Gastrocnemius medialis (tissue), 4 donors: ENCODE measurements around the gene DNAJC17. TPM values are rescaled to one million over a fixed set of nuclear protein-coding genes. Genes with fewer than 3 reads are reported as not detected.

Experiments
- ATAC-seq, 2 donors: fragments of 150-250 bp; one replicate each; pipeline ENCODE4 v1.9.1; 2016
- DNase-seq, 2 donors: peaks; one replicate each; pipeline ENCODE4 v3.0.0-alpha.2; 2019
- H3K27ac ChIP-seq, 4 donors: fragments of 200-600 bp; sonication (generic); 1 replicate in 1 of 4; 2 replicates in 3 of 4; pipeline ENCODE4 v1.5.1; 2016 to 2018; ENCODE audit warnings: mild to moderate bottlenecking in 2 of 4, moderate library complexity in 1 of 4
- H3K27me3 ChIP-seq, 3 donors: fragments of 200-600 bp; sonication (generic) in 2 of 3; 1 replicate in 1 of 3; 2 replicates in 2 of 3; pipeline versions ENCODE4 v1.5.1 to v1.6.0; 2016 to 2019; ENCODE audit warnings: mild to moderate bottlenecking in 1 of 3, moderate library complexity in 1 of 3
- H3K36me3 ChIP-seq, 2 donors: fragments of 200-600 bp; sonication (generic) in 1 of 2; one replicate each; pipeline ENCODE4 v1.5.1; 2017 to 2018
- H3K4me1 ChIP-seq, 2 donors: fragments of 200-600 bp; sonication (generic) in 1 of 2; one replicate each; pipeline ENCODE4 v1.5.1; 2016 to 2017; ENCODE audit warnings: mild to moderate bottlenecking in 2 of 2
- H3K4me3 ChIP-seq, 4 donors: fragments of 200-600 bp; sonication (generic) in 3 of 4; 1 replicate in 1 of 4; 2 replicates in 3 of 4; pipeline ENCODE4 v1.5.1; 2016 to 2019; ENCODE audit warnings: mild to moderate bottlenecking in 2 of 4
- H3K9me3 ChIP-seq, 3 donors: fragments of 200-600 bp; sonication (generic) in 2 of 3; 1 replicate in 1 of 3; 2 replicates in 2 of 3; pipeline ENCODE4 v1.5.1; 2016 to 2019
- CTCF ChIP-seq, 5 experiments: fragments of 450-650 bp in 3 of 5; fragments of 200-600 bp in 2 of 5; sonication (generic) in 2 of 5; IDR thresholded peaks in 4 of 5; conservative IDR thresholded peaks in 1 of 5; 1 replicate in 4 of 5; 2 replicates in 1 of 5; pipeline ENCODE4 v1.5.1; 2016 to 2019; ENCODE audit warnings: antibody characterized with exemption in 5 of 5, mild to moderate bottlenecking in 3 of 5, moderate library complexity in 3 of 5
- POLR2A ChIP-seq, 2 donors: fragments of 450-650 bp; IDR thresholded peaks; one replicate each; pipeline ENCODE4 v1.6.1; 2017; ENCODE audit warnings: antibody characterized with exemption in 2 of 2, mild to moderate bottlenecking in 2 of 2, moderate library complexity in 2 of 2
- in situ Hi-C, 4 donors: fragments of 200-750 bp; cut with MboI; loops; one replicate each; pipeline versions ENCODE4 v1.15.0 to v1.8.0; 2017; ENCODE audit warnings: low sequenced_read_pairs in 4 of 4
- intact Hi-C: fragments of 100-400 bp; cut with DNase I; formaldehyde crosslinking; loops from one replicate; pipeline ENCODE4 v1.15.1; 2023; ENCODE audit warnings: low total_unique reads
- total RNA-seq, 4 donors: library from RNA; depleted of rRNA; stranded (reverse); fragments of >200 nt; gene quantifications; one replicate each; pipeline versions ENCODE4 v1.1.0 to v1.2.3, GENCODE V29; 2016

DNAJC17 gene
- total RNA-seq, 4 donors from 2014 or later: 5.3 to 25.0 (median 11.4) TPM

GRCh38 chr15:40826423-40827075 lies 19.3 kb upstream of the DNAJC17 start:
- Histone ChIP-seq H3K27ac (no peak overlapping the region), H3K4me3 (no peak overlapping the region), H3K9me3 (no peaks in the 10 kb centered on the region), H3K36me3 (no peaks in the 10 kb centered on the region), H3K4me1 (no peaks in the 10 kb centered on the region), H3K27me3 (no peaks in the 10 kb centered on the region)
- DNase-seq: no peak
- intact Hi-C loops (no loop called here), in situ Hi-C loops (no loop called here)
- no peak for ATAC-seq
- TF ChIP-seq CTCF (IDR thresholded peaks at IDR 0.05 in 4 of 5, conservative IDR thresholded peaks at IDR 0.05 in 1 of 5) (no peak), POLR2A (IDR thresholded peaks at IDR 0.05) (no peak)

GRCh38 chr15:40825661-40826422 lies 18.6 kb upstream of the DNAJC17 start:
- intact Hi-C loops: no loop called here
- no peak overlapping the region for H3K27ac ChIP-seq
- no peaks in the 10 kb centered on the region for H3K36me3 ChIP-seq
- H3K4me1 ChIP-seq: no peaks in the 10 kb centered on the region
- H3K27me3 ChIP-seq: no peaks in the 10 kb centered on the region
- no peaks in the 10 kb centered on the region for H3K9me3 ChIP-seq
- H3K4me3 ChIP-seq: no peak overlapping the region
- TF ChIP-seq POLR2A (IDR thresholded peaks at IDR 0.05) (no peak), CTCF (IDR thresholded peaks at IDR 0.05 in 4 of 5, conservative IDR thresholded peaks at IDR 0.05 in 1 of 5) (no peak)
- ATAC-seq (no peak), DNase-seq (no peak)
- in situ Hi-C loops: no loop called here

- DNase-seq (no peak), ATAC-seq (no peak)
- in situ Hi-C loops: no loop called here
- no peaks in the 10 kb centered on the region for H3K4me1 ChIP-seq
- no peaks in the 10 kb centered on the region for H3K9me3 ChIP-seq
- H3K27ac ChIP-seq: no peak overlapping the region
- TF ChIP-seq CTCF (IDR thresholded peaks at IDR 0.05 in 4 of 5, conservative IDR thresholded peaks at IDR 0.05 in 1 of 5) (no peak), POLR2A (IDR thresholded peaks at IDR 0.05) (no peak)
- no peaks in the 10 kb centered on the region for H3K27me3 ChIP-seq
- intact Hi-C loops: no loop called here
- H3K4me3 ChIP-seq: no peak overlapping the region
- H3K36me3 ChIP-seq: no peaks in the 10 kb centered on the region
Observed at GRCh38 chr15:40823572-40824343, 16.5 kb upstream of the DNAJC17 start.

GRCh38 chr15:40821195-40821594 lies 13.9 kb upstream of the DNAJC17 start:
- intact Hi-C loops: no loop called here
- Histone ChIP-seq H3K4me3 (no peak overlapping the region), H3K36me3 (no peaks in the 10 kb centered on the region), H3K9me3 (no peaks in the 10 kb centered on the region), H3K4me1 (no peaks in the 10 kb centered on the region), H3K27ac (no peak overlapping the region), H3K27me3 (no peaks in the 10 kb centered on the region)
- in situ Hi-C loops: no loop called here
- DNase-seq (no peak), ATAC-seq (no peak)
- TF ChIP-seq CTCF (IDR thresholded peaks at IDR 0.05 in 4 of 5, conservative IDR thresholded peaks at IDR 0.05 in 1 of 5): no peak
- no peak for TF ChIP-seq POLR2A (IDR thresholded peaks at IDR 0.05)
